Loucy (cell line): ENCODE data around the gene SPSB1.

ENCODE experiments used
- CTCF ChIP-seq: fragments of 200-600 bp; sonication (generic); conservative IDR thresholded peaks from 2 replicates; pipeline ENCODE4 v1.5.1; 2014; ENCODE audit warnings: mild to moderate bottlenecking, antibody characterized with exemption, low read length
- EZH2phosphoT487 ChIP-seq: fragments of 200-600 bp; IDR thresholded peaks from 2 replicates; pipeline ENCODE4 v1.6.1; 2018; ENCODE audit warnings: antibody characterized with exemption, mild to moderate bottlenecking, moderate library complexity, borderline replicate concordance

DNA sequence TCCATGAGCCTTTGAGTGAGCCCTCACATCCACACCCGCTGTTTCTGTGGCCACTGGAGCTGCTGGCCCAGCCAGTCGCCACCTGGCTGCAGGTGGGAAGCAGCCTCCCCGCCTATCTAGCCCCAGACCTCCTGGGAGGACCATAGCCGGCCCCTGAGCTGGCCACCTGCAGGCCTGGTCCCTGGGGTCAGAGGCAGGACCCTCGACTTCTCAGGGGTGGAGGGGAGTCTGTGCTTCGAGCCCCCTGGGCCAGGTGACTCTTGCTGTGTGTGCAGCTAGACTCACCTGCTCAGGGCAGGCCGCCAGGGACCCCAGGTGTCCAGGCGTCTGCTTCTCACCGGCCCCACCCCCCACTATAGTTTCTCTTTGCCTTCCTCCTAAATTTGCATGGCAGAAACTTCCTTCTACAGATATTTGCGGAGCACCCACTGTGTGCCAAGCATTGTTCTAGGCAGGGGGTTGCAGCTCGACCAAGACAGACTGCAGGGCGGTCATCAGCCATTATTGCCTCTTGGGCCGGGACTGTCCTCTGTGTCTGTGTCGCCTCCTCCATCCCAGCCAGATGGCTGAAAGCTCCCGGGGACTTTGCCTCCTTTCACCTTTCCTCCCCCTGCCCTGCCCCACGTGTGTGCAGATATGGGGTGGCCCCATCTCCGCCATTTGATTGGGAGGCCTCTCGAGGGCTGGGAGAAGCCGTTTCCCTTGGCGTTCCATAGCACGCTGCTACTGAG lies 27.3 kb downstream of the SPSB1 start:
- TF ChIP-seq CTCF = no peak
- no peak for TF ChIP-seq EZH2phosphoT487
